Sigmoid colon (tissue), 7 donors: ENCODE results near the gene MAN2A1. TPM values are rescaled to one million over a fixed set of nuclear protein-coding genes. Genes with fewer than 3 reads are reported as not detected.

ENCODE experiments used
- DNase-seq: peaks from one replicate; pipeline ENCODE4 v3.0.0-alpha.2; 2019
- H3K27ac ChIP-seq, 4 donors: fragments of 200-600 bp; sonication (generic); one replicate each; pipeline ENCODE4 v1.5.1; 2016 to 2019; ENCODE audit warnings: mild to moderate bottlenecking in 1 of 4
- H3K27me3 ChIP-seq, 3 donors: fragments of 200-600 bp; sonication (generic); one replicate each; pipeline ENCODE4 v1.5.1; 2019; ENCODE audit warnings: mild to moderate bottlenecking in 1 of 3
- H3K36me3 ChIP-seq, 4 donors: fragments of 200-600 bp; sonication (generic); one replicate each; pipeline ENCODE4 v1.5.1; 2016 to 2019
- H3K4me1 ChIP-seq, 4 donors: fragments of 200-600 bp; sonication (generic); one replicate each; pipeline ENCODE4 v1.5.1; 2017 to 2019
- H3K4me3 ChIP-seq, 4 donors: fragments of 200-600 bp; sonication (generic); one replicate each; pipeline ENCODE4 v1.5.1; 2017 to 2019; ENCODE audit warnings: mild to moderate bottlenecking in 2 of 4, moderate library complexity in 1 of 4
- H3K9me3 ChIP-seq, 4 donors: fragments of 200-600 bp in 3 of 4; sonication (generic) in 3 of 4; one replicate each; pipeline versions ENCODE4 v1.5.1 to v1.6.1; 2013 to 2019
- CTCF ChIP-seq, 4 experiments: fragments of 450-650 bp in 3 of 4; fragments of 200-600 bp in 1 of 4; IDR thresholded peaks; one replicate each; pipeline ENCODE4 v1.5.1; 2016 to 2019; ENCODE audit warnings: antibody characterized with exemption in 4 of 4, mild to moderate bottlenecking in 3 of 4, moderate library complexity in 2 of 4
- EP300 ChIP-seq, 4 donors: sonication (generic); formaldehyde crosslinking; IDR thresholded peaks; one replicate each; pipeline ENCODE4 v1.6.1; 2017; ENCODE audit warnings: antibody characterized with exemption in 4 of 4
- POLR2A ChIP-seq, 2 donors: fragments of 450-650 bp; IDR thresholded peaks; one replicate each; pipeline ENCODE4 v1.6.1; 2016; ENCODE audit warnings: antibody characterized with exemption in 2 of 2, mild to moderate bottlenecking in 2 of 2, moderate library complexity in 2 of 2
- POLR2AphosphoS5 ChIP-seq, 4 donors: sonication (generic); formaldehyde crosslinking; IDR thresholded peaks; one replicate each; pipeline ENCODE4 v1.6.1; 2017; ENCODE audit warnings: antibody characterized with exemption in 4 of 4
- WGBS, 2 donors: extraction: QIAGEN DNeasy Blood & Tissue Kit; methylation state at CpG; one replicate each; pipeline ENCODE4 v1.1.7; 2013; 5-methylcytosine and 5-hydroxymethylcytosine counted together
- intact Hi-C: fragments of 100-400 bp; cut with DNase I; formaldehyde crosslinking; loops from one replicate; pipeline ENCODE4 v1.15.1; 2023
- polyA plus RNA-seq, 3 donors: library from polyadenylated mRNA; stranded (reverse); fragments of 200-250 nt; gene quantifications; one replicate each; pipeline ENCODE4 v1.2.3, GENCODE V29; 2013
- total RNA-seq, 4 donors: library from RNA; depleted of rRNA; stranded (reverse); fragments of >200 nt; gene quantifications; one replicate each; pipeline ENCODE4 v1.1.0, GENCODE V29; 2016
- donor health status: healthy with polysubstance abuse.
- donor health status: Bipolar disorder and iron deficiency.
- donor health status: healthy.

Gene MAN2A1
- total and polyA plus RNA-seq, 7 donors, result 3.6 to 58.4 (median 40.2) TPM

DNA sequence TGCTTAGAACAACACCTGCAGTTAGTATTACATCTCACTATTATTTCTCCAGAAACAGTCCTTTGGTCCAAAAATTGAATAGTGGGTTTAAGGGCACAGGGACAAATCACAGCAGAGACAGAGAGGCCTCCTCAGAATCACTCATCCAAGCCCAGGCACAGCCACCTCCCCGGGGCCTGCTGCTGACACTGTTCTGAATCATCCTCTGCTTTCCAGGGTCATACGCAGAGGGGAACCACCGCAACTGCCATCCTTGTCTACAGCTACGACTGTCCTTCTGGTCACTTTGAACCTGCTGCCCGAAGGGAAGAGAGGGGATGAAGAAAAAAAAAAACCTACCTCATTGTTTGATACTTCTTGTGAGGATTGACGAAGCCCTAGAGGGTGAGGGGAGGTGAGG, 35.3 kb upstream of the MAN2A1 start:
- TF ChIP-seq POLR2A (IDR thresholded peaks at IDR 0.05) (no peak), EP300 (IDR thresholded peaks at IDR 0.05) (no peak), POLR2AphosphoS5 (IDR thresholded peaks at IDR 0.05) (no peak), CTCF (IDR thresholded peaks at IDR 0.05) (no peak)
- no peaks in the 10 kb centered on the region for H3K9me3 ChIP-seq
- 88 to 89% methylated on average over 6 of the region's 6 CpGs for WGBS, 2 donors
- H3K4me1 ChIP-seq, result no peaks in the 10 kb centered on the region
- intact Hi-C loops, result no loop called here
- no peak overlapping the region for H3K27ac ChIP-seq
- H3K27me3 ChIP-seq, result no peaks in the 10 kb centered on the region
- H3K36me3 ChIP-seq, result no peaks in the 10 kb centered on the region
- no peak for DNase-seq
- no peak overlapping the region for H3K4me3 ChIP-seq

- H3K36me3 ChIP-seq, result no peaks in the 10 kb centered on the region
- intact Hi-C loops, result no loop called here
- H3K27me3 ChIP-seq, result no peaks in the 10 kb centered on the region
- H3K9me3 ChIP-seq, result no peaks in the 10 kb centered on the region
- H3K4me1 ChIP-seq, result peaks cover 0 to 6% (median 0%) of the 10 kb centered on the region in 4 donors
- 91% methylated on average over 2 of the region's 2 CpGs for WGBS, 2 donors
- TF ChIP-seq CTCF (IDR thresholded peaks at IDR 0.05) (no peak), EP300 (IDR thresholded peaks at IDR 0.05) (no peak), POLR2A (IDR thresholded peaks at IDR 0.05) (no peak), POLR2AphosphoS5 (IDR thresholded peaks at IDR 0.05) (no peak)
- no peak overlapping the region for H3K27ac ChIP-seq
- H3K4me3 ChIP-seq, result no peak overlapping the region
- DNase-seq, result no peak
Observed at GRCh38 chr5:109655841-109656240, 33.9 kb upstream of the MAN2A1 start.

DNA sequence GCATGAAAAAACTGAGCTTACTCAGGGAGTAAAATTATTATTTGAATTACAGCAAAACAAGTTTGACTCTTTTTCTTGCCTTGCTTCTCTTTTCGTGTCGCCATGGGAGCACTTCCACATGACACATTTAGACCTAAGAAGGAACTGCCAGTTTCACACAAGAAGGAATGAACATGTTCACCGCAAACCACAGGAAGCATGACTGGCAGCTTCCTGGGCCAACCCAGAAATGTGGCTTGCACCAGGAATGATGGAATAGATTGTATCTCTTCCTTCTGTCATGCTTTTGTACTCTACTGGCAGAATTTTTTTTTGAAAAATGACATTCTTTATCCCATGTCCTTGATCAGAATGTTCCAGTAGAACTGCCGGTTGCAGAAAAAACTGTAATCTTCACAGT, 32.9 kb upstream of the MAN2A1 start:
- WGBS, 2 donors, result 50 to 86% methylated on average over 4 of the region's 4 CpGs
- intact Hi-C loops, result no loop called here
- H3K27me3 ChIP-seq, result no peaks in the 10 kb centered on the region
- peak; percentile 68 for DNase-seq
- no peak overlapping the region for H3K27ac ChIP-seq
- no peaks in the 10 kb centered on the region for H3K36me3 ChIP-seq
- no peak overlapping the region for H3K4me3 ChIP-seq
- TF ChIP-seq EP300 (IDR thresholded peaks at IDR 0.05) (no peak), POLR2AphosphoS5 (IDR thresholded peaks at IDR 0.05) (no peak), POLR2A (IDR thresholded peaks at IDR 0.05) (no peak), CTCF (IDR thresholded peaks at IDR 0.05) (no peak)
- peaks cover 0 to 6% (median 0%) of the 10 kb centered on the region in 4 donors for H3K4me1 ChIP-seq
- H3K9me3 ChIP-seq, result no peaks in the 10 kb centered on the region

GRCh38 chr5:109659901-109660300, 29.8 kb upstream of the MAN2A1 start:
- Histone ChIP-seq H3K9me3 (no peaks in the 10 kb centered on the region), H3K4me1 (peaks cover 0 to 6% (median 0%) of the 10 kb centered on the region in 4 donors), H3K36me3 (no peaks in the 10 kb centered on the region), H3K27ac (no peak overlapping the region), H3K4me3 (no peak overlapping the region), H3K27me3 (no peaks in the 10 kb centered on the region)
- no peak for DNase-seq
- TF ChIP-seq EP300 (IDR thresholded peaks at IDR 0.05) (no peak), POLR2AphosphoS5 (IDR thresholded peaks at IDR 0.05) (no peak)
- intact Hi-C loops, result no loop called here
- WGBS, 2 donors, result 26 to 70% methylated on average over 1 of the region's 1 CpG

DNA sequence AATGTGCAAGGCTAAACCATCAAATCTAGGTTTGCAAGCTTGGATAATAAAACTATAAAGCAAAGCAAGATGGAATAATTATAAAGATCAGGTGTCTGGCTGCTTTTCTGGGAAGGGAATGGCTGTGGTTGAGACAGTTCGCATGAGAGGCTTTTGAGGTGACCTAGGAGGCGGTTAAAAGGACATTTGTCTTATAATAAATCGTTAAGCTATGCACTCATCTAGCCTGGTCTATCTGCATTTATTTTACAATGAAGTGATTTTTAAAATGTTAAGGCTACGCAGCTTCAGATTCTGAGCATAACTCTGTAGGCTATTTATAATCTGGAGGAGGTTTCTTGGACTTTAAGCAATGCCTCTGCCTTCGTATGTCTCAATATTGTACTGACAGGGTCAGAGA, 29.4 kb upstream of the MAN2A1 start:
- H3K9me3 ChIP-seq, result no peaks in the 10 kb centered on the region
- TF ChIP-seq CTCF (IDR thresholded peaks at IDR 0.05), result no peak
- no peak for TF ChIP-seq EP300 (IDR thresholded peaks at IDR 0.05)
- TF ChIP-seq POLR2AphosphoS5 (IDR thresholded peaks at IDR 0.05), result no peak
- no peak for TF ChIP-seq POLR2A (IDR thresholded peaks at IDR 0.05)
- 73 to 85% methylated on average over 5 of the region's 5 CpGs for WGBS, 2 donors
- DNase-seq, result no peak
- no peak overlapping the region for H3K27ac ChIP-seq
- peaks cover 0 to 6% (median 0%) of the 10 kb centered on the region in 4 donors for H3K4me1 ChIP-seq
- H3K27me3 ChIP-seq, result no peaks in the 10 kb centered on the region
- intact Hi-C loops, result no loop called here
- H3K4me3 ChIP-seq, result no peak overlapping the region
- H3K36me3 ChIP-seq, result no peaks in the 10 kb centered on the region
